GM04504 (cell line): ENCODE data around the gene RETREG1.
"Not testable (repeated sequence)": the region's sequence is repeated elsewhere in the genome, so short reads cannot be mapped to it uniquely, and the experiment has no call there.

ENCODE experiments used
- DNase-seq: peaks from one replicate; pipeline ENCODE4 v3.0.0-alpha.2; 2012; ENCODE audit warnings: low read depth

Gene RETREG1

DNA sequence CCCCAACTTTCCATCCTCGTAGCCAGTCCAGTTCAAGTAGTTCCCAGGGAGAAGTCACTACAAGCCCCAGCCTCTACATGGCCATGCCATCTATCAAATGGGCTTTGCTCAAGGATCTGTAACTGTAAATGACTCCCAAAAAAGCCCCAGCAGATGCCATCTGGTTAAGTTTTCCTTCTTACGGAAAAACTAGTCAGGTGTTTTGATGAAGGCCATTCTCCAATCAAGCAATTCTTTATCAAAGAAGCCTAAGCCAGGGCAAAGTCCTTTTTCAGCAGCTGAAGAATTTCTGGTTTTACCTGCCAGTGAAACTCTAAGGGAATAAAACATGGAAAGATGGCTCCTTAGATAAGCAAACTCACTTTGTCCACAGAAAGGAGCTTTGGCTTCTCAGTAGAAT, 129.3 kb downstream of the RETREG1 start:
- DNase-seq: no peak

DNA sequence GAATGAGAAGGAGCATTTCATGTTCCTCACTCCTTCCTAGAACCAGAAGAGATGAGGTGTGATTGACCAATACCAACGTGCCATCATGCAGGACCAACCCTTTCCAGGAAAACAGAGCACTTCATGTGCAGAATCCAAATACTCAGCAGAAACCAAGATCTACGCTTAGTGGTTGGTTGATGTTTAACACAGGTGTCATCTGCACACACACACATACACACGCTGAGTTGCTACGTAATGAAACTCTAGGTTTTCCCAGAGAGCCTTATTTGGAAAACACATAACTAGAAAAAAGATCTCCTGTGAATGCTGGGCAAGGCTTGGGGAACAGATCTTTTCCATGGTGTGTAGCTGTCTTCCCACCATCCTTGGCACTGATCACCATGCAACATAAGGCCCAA, 130.1 kb downstream of the RETREG1 start:
- DNase-seq: no peak

DNA sequence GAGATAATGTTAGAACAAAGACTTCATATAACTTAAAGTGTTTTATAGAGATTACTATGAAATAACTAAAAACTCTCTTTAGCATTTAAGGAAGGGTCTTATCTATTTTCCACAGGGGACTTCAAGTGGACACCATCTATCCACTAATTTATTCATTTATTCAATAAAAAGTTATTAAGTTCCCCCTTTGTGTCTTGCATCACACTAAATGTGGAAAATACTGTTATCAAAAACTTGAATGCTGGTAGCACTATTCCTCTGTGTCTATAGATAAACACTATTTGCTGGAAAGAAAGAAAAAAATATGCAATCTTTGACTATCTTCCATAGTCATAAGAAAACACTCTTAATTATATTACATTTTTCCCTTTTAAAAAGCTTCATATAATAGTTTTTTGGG, 131.1 kb downstream of the RETREG1 start:
- DNase-seq: no peak

DNA sequence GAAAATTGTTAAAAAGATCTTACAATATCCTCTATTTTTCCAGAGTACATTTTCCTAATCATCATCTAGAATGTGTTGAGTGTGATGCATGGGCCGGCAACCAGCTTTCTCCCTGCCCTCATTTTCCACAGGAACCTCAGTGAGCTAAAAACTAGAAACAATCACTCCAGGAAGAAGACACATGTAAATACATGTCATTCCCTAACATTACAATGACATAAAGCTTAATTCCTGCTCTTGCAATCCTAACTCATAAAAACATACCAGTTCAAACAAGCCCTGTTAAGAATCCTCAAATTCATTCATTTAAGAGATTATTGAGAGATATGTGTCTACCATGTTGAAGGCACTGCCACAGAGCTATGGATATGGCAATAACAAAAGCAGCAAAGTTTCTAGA, 132.7 kb downstream of the RETREG1 start:
- DNase-seq: no peak

DNA sequence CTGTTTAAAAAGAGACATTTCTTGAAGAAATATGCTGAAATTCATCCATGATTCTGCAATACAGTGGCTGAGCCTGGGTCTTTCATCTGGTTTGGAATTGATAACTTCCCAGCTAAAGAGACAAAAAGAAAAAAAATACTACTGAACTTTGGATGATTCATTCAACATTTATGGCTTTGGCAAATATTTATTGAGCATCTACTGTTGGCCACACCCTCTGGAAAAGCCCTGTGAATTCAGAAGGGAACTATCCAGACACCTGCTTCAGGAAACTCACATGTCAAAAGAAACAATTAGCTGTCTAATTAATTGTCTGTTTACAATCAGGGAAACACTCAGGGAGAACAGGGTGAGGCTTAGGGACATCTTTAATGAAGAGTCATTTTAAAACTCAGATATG, 133.4 kb downstream of the RETREG1 start:
- no peak for DNase-seq

DNA sequence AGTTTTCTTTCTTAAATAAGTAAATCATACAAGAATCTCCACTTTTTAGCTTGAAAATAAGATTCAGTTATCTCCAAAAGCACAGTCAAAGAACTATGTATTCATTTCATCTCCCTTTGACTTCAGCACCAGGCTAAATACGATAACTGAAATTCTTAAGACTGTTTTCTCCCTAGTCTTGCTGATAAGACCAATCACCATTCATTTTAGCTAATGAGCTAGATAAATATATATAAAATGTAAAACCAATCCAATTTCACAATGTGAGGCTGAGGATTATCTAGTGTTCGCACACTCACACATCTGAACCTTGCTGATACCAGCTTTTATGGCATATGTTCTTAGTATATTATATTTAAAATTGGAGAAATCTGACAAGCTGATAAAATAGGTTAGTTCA, 133.9 kb downstream of the RETREG1 start:
- no peak for DNase-seq

DNA sequence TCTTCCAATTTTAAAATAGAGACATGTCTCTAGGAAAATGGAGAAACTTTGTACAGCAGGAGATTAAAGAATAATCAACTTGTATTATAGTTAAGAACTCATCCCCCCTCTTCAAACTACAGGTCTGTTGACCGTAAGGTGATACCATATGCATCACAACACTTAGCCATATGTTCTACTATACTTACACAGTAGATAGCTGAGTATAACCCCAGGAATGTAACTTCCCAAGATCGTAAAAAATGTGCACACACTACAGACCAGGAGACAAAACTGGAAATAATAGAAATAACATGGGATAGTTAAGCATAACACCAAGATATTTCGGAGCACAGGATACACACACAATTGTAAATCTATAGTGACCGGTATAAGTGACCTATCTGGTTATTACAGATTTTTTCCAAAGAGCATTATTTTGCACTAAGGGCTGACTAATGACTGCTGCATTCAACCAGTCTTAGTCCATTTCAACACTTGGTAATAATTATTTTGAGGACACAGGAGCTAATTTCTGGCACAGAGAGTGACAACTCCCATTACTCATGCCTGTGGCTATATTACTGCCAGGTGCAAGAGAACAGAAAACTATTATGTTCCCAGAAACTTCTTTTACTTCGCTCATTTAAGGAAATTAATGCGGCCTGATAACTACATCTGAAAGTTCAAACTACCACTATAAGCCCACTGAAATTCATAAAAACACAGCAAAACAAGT, 135.8 kb downstream of the RETREG1 start:
- DNase-seq: no peak

DNA sequence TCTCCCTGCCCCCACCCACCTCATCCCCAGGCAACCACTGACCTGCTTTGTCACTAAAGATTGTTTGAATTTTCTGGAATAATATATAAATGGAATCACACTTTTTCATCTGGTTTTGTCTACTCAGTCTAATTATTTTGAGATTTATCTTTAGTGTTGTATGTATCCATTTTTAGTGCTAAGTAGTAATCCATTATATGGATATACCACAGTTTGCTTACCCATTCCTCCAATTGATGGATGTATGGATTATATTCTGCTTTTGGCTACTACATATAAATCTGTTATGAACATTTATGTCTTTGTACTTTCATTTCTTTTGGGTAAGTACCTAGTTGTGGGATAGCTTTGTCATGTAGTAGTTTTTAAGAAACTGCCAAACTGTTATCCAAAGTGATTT, 136.7 kb downstream of the RETREG1 start:
- DNase-seq: no peak

DNA sequence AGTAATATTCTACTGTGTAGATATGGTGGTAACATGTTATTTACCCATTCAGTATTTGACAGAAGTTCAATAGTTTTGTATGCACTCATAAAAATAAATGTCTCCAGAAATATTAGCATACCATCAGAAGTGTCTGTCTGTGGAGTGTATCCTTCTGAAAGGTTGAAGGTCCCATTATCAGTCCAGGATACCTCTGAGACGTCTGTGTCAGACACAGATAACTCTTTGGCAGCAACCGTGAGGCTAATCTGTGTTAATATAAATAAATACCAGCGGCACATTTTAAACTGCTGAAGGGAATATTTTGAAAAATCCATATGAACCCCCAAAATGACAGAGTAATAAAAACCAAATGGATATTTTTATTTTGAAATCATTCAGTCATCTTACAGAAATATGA, 139.3 kb downstream of the RETREG1 start:
- no peak for DNase-seq

DNA sequence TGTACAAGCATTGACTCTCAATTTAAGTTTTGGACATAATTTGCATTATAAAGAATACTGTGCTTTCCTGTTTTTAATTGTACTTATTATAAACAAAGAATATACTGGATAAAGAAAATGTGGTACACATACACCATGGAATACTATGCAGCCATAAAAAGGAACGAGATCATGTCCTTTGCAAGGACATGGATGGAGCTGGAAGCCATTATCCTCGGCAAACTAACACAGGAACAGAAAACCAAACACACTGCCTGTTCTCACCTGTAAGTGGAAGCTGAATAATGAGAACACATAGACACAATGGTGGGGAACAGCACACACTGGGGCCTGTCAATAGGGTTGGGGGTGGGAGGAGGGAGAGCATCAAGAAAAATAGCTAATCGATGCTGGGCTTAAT, 140.4 kb downstream of the RETREG1 start:
- DNase-seq: not testable (repeated sequence)

DNA sequence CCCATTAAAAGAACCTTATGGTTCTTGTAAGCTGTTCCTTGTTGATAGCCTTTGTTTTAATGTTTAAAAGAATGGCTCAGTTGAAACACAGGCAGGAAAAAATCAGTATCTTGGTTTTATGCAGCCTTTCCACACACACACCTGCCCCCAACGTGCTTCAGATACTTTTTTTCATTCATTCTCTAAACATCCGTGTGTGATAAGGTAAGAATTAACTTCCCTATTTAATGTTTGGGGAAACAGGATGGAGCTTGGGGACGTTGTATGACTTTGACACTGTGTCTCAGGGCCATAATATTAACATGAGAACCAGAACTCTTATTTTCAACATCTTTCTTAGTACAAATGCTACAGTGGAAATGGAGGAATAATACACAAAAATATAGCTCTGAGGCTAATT, 145.4 kb downstream of the RETREG1 start:
- no peak for DNase-seq

DNA sequence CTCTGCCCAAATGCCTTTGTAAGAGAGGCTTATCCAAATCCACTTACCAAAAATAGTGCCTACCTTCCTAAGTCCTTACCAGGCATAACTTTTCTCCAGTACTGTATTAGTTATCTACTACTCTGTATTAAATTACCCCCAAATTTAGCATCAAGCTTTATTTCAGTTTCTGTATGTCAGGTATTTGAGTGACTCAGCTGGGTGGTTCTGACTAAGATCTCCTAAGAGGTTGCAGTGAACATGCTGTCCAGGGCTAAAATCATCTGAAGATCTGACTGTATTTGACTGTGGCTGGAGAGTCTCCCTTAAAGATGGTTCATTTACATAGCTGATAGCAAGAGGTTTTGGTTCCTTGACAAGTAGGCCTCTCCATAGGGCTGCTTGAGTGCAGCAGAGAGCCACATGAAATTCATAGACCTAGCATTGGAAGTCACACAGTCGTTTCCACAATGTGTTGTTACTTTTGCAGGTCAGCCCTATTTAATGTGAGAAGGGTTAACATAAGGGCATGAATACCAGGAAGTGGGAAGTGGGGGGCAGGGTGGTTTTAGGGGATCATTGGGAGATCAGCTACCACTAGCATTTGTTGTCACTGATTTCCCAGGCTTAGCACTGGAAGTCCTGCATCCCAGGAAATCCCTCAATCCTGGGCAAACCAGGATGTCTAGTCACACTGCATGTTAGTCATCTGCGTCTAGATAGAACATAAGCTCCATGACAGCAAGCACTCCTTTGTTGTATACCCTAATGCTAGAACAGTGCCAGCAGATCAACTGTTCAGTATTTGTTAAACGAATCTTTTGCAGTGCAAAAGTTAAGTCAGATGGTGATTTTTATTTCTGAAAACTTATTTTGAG, 149.2 kb downstream of the RETREG1 start:
- DNase-seq: no peak

DNA sequence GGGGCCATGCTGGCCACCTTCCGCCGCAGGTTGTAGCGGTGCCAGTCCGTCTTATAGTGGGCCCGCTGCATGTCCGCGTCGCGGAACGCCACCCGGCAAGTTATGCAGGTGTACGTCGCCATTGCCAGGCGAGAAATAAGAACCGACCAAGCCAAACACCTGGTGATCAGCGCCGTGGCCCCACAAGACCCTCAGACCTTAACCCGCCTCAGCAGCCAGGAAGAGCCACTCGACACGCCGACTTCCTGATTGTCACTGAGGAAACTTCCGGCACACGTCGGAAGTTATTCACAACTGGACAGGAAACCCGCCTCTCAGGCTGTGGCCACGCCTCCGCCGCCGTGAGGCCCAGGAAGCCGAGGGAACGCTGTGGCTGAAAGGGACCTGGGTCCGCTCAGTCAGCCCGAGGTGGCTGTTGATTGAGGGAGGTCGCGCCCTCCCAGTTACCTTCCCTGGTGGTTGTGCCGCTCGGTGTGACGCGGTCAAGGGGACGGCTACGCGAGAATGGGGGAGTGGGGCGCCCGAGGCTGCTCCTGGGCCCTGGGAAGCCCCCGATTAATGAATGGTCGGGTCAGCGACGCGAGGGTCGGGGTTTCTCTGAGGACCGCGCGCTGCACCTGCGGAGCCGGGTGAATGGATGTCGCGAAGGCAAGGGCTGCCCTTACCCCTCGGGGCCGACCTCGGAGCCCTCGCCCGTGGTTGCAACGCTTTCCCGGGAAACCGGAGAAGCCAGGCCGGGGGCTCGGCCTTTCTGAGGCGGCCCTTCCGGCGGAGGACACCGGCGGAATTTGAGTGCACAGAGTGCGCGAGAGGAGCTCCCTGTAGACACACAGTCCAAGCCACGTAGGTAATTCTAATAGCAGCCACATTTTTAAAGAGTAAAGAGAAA, 151.0 kb downstream of the RETREG1 start, which contains the start of gene ZNF622:
Gene ZNF622, minus strand, starts transcription at position 257 of the 889 bp plus-strand sequence. Its CDS starts 135 bp downstream, at position 122.
- DNase-seq: peak; percentile 76

DNA sequence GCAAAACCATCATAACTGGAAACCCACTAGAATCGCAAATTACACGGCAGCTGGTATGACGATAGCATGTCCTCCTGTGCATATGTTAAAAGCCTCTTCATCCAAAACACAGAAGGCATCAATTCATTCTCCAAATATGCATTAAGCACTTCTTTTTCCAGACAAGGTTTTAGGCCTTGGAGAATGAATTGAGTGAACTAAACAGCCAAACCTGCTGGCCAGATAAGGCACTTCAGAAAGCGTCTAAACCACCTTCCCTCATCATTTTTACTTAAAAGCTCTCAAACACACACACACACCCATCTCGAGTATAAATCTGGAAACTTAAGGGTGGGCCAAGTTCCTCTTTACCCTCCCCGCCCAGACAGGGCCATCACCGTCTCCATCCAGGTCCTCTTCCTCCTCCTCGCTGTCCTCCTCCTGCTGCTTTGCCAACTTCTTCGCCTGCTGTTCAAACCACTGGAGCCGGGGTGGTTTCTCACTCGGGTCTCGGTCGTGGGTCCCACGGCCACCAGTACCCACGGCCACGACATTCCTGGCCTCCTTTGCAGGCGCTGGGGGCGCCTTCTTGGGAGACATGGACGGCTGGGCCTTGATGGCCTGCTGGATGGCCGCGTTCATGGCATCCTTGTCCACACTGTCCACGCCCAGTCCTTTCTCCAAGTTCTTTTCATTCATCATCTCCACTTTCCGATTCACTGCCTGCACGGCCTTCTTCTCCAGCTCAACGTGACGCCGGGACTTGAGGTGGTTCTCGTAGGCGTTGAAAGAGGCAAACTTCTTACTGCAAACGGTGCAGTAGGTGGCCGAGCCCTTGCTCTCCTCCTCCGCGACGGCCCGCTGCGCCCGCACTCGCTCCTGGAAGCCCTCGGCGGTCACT, 151.9 kb downstream of the RETREG1 start:
- no peak for DNase-seq

DNA sequence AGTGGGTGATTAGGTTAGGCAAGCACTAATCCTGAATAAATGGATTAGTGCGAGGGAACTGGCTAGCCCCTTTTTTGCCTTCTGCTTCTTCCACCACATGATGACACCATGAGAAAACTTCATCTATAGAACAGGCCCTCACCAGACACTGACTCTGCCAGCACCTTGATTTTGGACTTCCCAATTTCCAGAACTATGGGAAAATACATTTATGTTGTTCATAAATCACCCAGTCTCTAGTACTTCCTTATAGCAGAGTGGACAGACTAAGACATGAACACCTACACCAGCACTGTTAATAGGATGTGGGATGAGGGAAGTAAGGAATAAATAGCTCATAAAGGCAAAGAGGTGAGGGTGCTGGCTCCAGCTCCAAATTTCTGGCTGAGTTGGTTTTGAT, 152.6 kb downstream of the RETREG1 start:
- DNase-seq: no peak

DNA sequence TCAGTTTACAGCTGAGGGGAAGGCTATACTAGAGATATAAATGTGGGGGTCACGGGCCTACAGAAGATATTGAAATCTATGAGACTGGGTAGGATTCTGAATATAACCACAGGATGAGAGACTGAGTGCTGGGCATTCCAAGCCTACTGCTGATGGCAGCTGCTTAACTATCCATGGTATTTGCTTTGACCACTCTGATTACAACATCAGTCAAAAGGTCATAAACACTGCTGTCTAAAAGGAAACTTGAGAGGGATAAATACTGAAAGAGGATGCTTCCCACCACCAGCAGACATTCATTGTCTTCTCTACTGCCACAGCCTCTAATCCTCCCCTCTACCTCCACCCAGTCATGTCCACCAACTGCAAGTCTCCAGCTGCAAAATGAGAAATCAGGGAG, 155.0 kb downstream of the RETREG1 start:
- peak; percentile 77 for DNase-seq

DNA sequence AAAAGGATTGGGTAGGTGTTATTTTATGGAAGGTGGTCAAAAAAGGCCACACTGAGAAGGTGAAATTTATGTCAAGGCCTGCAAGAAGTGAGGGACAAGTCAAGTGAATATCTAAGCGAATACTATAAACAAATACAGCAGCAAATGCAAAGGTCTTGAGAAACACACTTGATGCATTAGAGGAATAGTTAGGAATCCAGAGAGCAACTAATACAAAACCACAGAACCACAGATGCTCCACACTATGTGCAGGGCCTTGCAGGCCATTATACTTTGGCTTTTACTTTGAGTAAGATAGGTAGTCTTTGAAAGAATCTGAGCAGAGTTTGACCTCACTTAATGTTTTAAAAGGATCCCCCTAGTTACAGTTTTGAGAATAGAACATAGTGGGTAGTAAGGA, 155.8 kb downstream of the RETREG1 start:
- DNase-seq: no peak

DNA sequence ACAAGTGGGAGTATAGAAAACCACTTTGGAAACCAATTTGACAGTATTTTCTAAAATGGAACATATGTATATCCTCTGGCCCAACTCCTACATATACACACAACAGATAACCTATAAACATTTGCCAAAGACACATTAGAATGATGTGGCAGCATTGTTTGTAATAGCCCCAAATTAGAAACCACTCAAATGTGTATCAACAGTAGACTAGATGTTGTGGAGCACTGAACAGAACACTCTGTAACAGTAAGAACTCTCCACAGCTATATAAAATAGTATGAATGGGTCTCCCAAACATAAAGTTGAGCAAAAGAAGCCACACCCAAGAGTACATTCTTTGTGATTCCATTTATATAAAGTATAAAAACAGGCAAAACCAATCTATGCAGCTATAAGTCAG, 157.3 kb downstream of the RETREG1 start:
- no peak for DNase-seq

DNA sequence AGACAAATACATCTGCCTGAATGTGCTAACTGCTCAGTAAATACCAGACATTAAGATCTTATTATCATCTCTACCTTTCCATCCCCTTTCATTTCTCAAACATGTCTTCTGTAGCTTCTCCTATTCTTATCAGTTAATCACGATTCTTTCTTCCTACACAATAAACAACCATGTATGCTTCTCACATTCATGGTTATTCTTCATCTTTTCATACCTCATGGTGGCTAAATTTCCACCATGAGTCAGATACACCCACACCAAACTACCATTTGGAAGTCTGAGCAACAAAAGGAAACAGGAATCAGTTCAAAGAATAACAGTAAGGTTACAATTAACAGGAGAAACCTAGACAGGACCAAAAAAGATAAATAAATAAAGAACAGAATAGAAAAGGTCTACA, 158.9 kb downstream of the RETREG1 start:
- no peak for DNase-seq

DNA sequence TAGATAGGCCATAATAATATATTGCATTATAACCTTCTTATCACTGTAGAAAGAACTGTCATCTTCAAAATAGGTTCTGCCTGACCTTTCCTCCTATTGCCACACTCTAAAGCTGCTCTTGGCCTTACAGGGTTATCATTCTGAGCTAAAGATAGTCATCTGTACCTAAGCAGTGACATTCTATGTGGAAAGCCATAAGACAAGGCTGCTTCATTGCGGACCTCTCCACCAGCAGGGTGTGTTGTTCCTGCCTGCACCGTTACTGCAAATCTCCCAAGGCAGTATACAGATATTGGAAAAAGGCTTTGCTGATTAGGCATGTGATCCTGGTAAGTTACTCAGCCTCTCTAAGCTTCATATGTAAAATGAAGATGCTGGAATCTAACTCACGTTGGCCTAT, 159.3 kb downstream of the RETREG1 start:
- no peak for DNase-seq

DNA sequence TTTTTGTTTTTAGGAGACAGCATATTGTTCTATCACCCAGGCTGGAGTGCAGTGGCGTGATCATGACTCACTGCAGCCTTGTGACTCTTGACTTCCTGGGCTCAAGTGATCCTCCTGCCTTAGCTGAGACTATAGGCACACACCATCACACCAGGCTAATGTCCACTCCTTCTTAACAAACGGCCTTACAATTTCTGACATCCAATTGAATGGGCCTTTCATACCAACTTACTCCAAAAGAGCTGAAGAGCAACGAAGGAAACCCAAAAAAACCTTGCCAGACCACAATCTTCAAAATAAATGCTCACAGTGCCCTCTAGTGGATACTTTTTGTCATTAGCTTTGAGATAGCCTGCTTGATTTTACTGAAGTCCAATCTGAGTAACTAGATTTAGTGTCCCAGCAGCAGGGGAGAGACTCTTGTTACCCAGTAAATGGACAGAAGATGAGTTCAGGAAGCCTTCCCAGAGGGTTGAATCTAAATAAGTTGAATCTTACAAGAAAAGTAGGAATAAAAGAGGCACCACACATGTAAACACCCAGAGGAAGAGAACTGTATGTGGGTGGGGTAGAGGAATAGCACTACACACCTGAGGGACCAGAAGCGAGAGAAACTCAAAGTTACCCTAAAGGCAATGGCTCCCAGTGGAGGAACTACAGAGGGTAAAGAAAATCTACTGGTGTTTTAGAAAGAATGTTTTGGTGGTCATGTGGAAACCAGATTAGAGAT, 160.5 kb downstream of the RETREG1 start:
- peak; percentile 33 for DNase-seq
